ENCODE measurements around the gene GAN.

The GAN gene

DNA sequence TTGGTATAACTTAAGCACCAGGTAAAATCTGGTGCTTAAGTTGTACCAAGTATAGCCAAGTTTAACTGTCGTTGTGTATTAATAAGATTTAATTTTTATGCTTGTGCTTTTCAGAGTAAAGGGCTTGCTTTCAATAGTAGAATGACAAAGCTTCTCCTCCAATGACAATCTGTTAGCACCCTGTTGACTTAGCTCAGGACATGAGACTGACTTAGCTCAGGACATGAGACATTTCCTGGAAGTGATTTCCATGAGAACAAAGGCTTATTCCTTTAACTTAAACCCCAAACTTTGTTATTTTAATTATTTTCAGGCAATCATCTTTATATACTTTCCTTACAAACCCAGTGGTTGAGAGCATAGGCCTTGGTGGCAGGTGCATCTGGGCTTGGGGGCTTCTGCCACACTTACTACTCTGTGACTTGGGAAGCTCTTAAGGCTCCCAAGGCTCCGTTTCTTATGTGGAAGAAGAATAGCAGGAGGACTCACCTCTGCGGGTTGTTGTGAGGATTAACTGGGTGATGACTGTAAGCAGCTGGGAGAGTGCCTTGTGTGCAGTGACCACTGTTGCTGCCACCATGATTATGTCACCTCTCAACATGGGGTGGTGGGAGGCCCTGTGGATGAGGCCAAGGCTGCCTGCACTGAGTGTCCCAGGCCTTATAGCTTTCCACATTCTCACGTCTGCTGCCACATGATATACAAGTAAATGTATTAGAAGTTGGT is 70.4 kb downstream of the GAN start:
- H3K4me3 ChIP-seq (ENCODE audit: low read length) = no peak overlapping the region
- TF ChIP-seq, protein P1, sequence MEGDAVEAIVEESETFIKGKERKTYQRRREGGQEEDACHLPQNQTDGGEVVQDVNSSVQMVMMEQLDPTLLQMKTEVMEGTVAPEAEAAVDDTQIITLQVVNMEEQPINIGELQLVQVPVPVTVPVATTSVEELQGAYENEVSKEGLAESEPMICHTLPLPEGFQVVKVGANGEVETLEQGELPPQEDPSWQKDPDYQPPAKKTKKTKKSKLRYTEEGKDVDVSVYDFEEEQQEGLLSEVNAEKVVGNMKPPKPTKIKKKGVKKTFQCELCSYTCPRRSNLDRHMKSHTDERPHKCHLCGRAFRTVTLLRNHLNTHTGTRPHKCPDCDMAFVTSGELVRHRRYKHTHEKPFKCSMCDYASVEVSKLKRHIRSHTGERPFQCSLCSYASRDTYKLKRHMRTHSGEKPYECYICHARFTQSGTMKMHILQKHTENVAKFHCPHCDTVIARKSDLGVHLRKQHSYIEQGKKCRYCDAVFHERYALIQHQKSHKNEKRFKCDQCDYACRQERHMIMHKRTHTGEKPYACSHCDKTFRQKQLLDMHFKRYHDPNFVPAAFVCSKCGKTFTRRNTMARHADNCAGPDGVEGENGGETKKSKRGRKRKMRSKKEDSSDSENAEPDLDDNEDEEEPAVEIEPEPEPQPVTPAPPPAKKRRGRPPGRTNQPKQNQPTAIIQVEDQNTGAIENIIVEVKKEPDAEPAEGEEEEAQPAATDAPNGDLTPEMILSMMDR (conservative IDR thresholded peaks at IDR 0.05; ENCODE audit: low read length) = no peak
- DNase-seq (ENCODE audit: low read depth) = no peak

DNA sequence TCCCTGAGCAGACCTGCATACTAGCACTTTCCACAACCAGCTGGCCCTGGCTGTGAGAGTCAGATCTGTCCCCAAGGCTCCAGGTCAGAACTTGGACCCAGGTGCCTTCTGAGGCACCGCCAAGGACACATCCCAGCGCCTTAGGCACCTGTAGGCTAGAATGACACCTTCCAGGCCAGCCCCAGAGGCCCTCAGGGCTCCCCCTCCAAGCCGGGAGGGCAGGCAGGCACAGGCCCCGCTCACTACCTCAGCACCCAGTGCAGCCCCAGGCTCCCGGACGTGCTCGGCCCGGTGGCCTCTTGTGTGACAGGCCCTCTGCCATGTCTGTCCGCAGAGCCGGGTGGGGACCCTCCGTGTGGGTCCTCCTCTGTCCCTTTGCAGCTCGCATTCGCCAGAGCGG is 73.6 kb downstream of the GAN start:
- no peak overlapping the region for H3K4me3 ChIP-seq (ENCODE audit: low read length)
- DNase-seq (ENCODE audit: low read depth) = no peak
- TF ChIP-seq, protein P1 (conservative IDR thresholded peaks at IDR 0.05; ENCODE audit: low read length) = no peak

DNA sequence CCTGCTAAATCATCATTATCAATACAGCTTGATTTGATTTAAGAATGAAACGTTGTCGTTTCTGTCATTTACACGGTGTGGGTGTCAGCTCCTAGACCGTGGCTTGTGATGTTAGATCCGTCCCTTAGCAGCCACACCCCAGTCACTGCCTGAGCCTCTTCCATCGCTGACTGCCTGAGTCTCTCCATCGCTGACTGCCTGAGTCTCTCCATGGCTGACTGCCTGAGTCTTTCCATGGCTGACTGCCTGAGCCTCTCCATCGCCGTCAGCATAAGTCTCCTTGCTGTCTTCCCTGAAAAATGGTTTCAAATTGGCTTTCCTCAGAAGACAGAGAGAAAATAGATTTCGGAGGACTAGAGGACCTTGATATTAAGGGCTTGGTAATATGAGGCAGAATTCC is 76.1 kb downstream of the GAN start:
- DNase-seq (ENCODE audit: low read depth) = no peak
- H3K4me3 ChIP-seq (ENCODE audit: low read length) = no peak overlapping the region
- TF ChIP-seq, protein P1 (conservative IDR thresholded peaks at IDR 0.05; ENCODE audit: low read length) = no peak

DNA sequence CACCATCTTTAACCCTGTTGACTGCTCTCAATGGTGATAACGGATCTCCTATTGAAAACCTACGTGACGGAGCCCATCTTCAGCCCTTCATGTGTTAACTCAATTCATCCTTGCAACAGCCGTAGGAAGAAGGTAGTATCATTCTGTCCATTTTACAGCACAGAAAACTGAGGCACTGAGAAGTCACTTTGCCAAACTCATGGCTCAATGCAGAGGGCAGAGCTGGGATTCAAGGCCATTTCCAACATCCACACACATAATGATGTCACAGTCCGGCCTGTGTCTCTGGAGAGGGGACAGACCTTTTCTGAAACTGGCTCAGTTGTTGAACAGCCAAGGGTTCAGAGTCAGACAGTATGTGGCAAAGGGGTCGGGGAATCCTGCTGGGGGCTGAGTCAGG is 77.2 kb downstream of the GAN start:
- DNase-seq (ENCODE audit: low read depth) = no peak
- TF ChIP-seq, protein P1 (conservative IDR thresholded peaks at IDR 0.05; ENCODE audit: low read length) = no peak

DNA sequence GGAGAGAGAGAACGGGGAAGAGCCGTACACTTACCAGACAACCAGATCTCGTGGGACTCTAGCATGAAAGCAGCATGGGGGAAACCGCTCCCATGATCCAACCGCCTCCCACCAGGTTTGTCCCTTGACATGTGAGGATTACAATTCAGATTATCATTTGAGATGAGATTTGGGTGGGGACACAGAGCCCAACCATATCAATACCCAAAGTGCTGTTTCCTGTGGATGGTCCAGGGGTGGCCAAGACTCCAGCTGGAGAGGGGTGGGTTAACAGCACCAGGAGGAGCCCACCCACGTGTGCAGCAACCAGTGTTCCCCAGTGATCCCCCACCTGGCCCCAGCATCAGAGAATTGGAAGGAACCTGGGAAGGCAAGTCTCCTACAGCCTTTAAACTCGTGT is 79.7 kb downstream of the GAN start:
- no peak for DNase-seq (ENCODE audit: low read depth)
- TF ChIP-seq, protein P1 (conservative IDR thresholded peaks at IDR 0.05; ENCODE audit: low read length) = no peak
- no peak overlapping the region for H3K4me3 ChIP-seq (ENCODE audit: low read length)

More for the DNA sequence above, 77.2 kb downstream of the GAN start:
- H3K4me3 ChIP-seq (ENCODE audit: low read length) = no peak overlapping the region

DNA sequence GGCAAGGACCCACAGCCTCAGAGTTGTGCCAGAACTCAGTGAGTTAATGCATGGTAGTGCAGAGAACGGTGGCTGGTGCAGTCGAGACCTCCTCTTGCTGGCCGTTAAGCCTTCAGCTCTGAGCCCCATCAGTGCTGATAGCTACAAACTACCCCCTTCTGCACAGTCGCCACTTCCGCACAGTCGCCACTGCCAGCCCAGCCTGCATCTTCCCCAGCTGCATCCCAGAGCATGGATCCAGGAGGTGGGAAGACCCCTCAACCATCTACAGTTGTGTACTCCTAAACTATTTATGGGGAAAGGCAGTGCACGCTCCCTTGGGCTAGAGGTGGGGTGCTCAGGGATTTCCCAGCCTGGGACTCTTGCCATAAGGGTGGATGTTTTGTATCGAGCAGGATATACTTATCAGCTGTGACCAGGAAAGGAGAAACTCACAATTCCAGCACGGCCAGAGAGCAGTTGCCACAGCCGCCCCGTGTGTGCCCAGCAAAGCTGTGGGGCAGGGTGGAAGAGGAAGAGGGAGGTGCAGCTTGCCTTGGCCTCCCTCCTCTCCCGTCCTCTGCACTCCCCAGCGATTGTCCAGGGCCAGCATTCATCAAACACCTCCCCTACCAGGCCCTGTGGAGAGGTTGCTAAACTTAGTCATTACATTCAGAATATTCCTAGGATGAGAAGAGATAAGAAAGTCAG is 80.3 kb downstream of the GAN start:
- TF ChIP-seq, protein P1 (conservative IDR thresholded peaks at IDR 0.05; ENCODE audit: low read length) = no peak
- DNase-seq (ENCODE audit: low read depth) = no peak
- no peak overlapping the region for H3K4me3 ChIP-seq (ENCODE audit: low read length)

Measured in AG10803 (cell line).